Measurements from ENCODE around the gene ITPR1.

GRCh38 chr3:4478261-4478660 lies 14.9 kb upstream of the ITPR1 start:
- TF ChIP-seq ZNF19 (tag by site-specific recombination; IDR thresholded peaks at IDR 0.05; ENCODE audit: low read depth): no peak
- TF ChIP-seq MEIS1 (CRISPR knock-in tag; IDR thresholded peaks at IDR 0.05; ENCODE audit: borderline replicate concordance): no peak
- TF ChIP-seq CTCF (tag by site-specific recombination; IDR thresholded peaks at IDR 0.05): no peak
- TF ChIP-seq KLF17 (tag by site-specific recombination; IDR thresholded peaks at IDR 0.05): no peak
- no peak for TF ChIP-seq ZNF514 (tag by site-specific recombination; IDR thresholded peaks at IDR 0.05)
- TF ChIP-seq ZNF473 (tag by site-specific recombination; IDR thresholded peaks at IDR 0.05): no peak
- TF ChIP-seq ZNF558 (tag by site-specific recombination; IDR thresholded peaks at IDR 0.05): no peak
- TF ChIP-seq ATF2 (tag by site-specific recombination; IDR thresholded peaks at IDR 0.05; ENCODE audit: low read depth): no peak
- no peak for TF ChIP-seq ZNF548 (tag by site-specific recombination; IDR thresholded peaks at IDR 0.05)
- TF ChIP-seq ZNF24 (tag by site-specific recombination; IDR thresholded peaks at IDR 0.05): no peak
- TF ChIP-seq TCF7L2 (IDR thresholded peaks at IDR 0.05; ENCODE audit: borderline replicate concordance, low read depth, low read length): no peak
- TF ChIP-seq ZNF707 (tag by site-specific recombination; IDR thresholded peaks at IDR 0.05): no peak
- no peak for TF ChIP-seq ZIC2 (tag by site-specific recombination; IDR thresholded peaks at IDR 0.05)
- TF ChIP-seq ZNF776 (tag by site-specific recombination; IDR thresholded peaks at IDR 0.05; ENCODE audit: borderline replicate concordance): no peak

Data from HEK293 (cell line).